ENCODE results near the gene UBIAD1. TPM values are rescaled to one million over a fixed set of nuclear protein-coding genes. Genes with fewer than 3 reads are reported as not detected.

The UBIAD1 gene
- total and polyA plus RNA-seq, 2 donors: 6.8 to 14.4 TPM

DNA sequence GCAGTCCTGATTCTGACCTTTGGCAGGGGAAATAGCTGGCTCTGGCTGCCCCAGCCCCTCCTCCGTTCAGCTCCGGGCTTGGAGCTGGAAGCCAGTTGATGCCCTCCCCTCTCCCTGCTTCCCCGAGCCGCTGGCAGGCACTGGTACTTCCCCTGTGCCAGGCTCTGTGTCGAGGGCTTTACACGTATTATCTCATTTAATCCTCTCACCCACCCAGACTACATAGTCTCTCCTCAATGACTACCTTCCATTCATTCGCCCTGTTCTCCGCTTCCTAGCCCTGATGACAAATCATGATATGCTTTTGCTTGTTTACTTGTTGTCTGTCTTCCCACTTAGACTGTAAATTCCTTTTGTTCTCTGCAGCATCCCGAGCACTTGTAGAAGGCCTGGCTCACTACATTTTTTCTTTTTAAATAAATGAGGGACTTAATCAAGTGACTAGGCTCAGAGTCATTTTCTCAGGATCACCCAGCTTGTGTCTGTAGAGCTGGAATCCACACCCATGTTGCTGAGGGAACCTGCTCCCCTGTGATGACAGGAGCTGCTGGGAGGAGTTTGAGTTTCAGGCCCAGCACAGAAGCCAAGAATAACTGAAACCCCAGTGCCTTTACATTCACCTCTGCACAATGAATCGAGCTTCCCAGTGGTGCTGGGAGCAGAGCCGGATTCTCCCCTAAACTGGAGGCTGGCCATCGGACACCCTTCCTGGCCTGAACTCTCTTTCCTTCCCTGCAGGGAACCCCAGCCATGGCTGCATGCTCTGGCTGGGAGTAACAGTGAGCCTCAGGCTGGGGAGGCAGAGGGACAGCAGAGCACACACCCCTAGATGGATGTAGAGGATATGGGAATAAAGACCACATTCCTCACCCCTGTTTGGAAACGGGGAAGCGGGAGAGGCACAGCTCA is 58.3 kb downstream of the UBIAD1 start:
- no peak for DNase-seq (ENCODE audit: extremely low spot score)
- H3K4me3 ChIP-seq (ENCODE audit: low read depth, low read length): no peak overlapping the region
- H3K36me3 ChIP-seq (ENCODE audit: insufficient read depth): no peaks in the 10 kb centered on the region
- no peak overlapping the region for H3K27ac ChIP-seq (ENCODE audit: low read depth)
- H3K4me1 ChIP-seq (ENCODE audit: insufficient read depth): no peaks in the 10 kb centered on the region
- WGBS: 70% methylated on average over 14 of the region's 14 CpGs

DNA sequence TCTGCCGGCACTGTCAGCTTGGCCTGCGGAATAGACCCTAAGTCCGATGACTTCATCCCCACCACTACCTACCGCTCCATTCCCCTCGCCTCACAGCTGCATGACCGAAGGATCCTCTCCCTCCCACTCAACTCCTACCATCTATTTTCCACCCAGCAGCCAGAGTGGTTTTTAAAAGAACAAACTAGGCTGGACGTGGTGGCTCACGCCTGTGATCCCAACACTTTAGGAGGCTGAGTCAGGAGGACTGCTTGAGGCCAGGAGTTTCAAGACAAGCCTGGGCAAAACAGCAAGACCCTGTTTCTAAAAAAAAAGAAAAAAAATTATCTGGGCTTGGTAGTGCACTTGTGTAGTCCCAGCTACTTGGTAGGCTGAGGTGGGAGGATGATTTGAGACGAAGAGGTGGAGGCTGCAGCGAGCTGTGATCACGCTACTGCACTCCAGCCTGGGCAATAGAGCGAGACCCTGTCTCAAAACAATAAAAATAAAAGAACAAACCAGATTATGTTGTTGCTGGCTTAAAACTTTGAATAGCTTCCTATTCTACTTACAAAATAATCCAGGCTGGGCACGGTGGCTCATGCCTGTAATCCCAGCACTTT is 59.0 kb downstream of the UBIAD1 start:
- DNase-seq (ENCODE audit: extremely low spot score): no peak
- Histone ChIP-seq H3K36me3 (ENCODE audit: insufficient read depth) (no peaks in the 10 kb centered on the region), H3K4me3 (ENCODE audit: low read depth, low read length) (no peak overlapping the region), H3K27ac (ENCODE audit: low read depth) (no peak overlapping the region), H3K4me1 (ENCODE audit: insufficient read depth) (no peaks in the 10 kb centered on the region)
- 90% methylated on average over 13 of the region's 13 CpGs for WGBS

DNA sequence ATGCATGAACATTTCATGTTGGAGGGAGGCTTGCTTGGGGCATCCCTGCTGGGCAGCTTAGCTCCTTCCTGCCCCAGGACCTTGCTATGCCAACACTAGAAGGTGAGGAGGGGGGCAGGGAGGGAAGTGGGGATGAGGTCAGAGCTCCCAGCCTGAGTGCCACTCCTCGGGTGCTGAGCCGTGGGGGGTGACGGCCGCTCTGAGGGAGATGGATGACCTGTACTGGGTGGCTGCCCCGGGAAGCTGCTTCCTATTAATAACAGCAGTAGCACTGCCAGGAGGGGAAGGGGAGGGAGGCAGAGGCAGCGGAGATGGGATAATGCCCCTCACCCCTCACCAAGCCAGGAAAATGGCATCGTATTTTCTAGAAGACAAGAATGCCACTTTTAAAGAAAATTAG is 60.6 kb downstream of the UBIAD1 start:
- Histone ChIP-seq H3K36me3 (ENCODE audit: insufficient read depth) (no peaks in the 10 kb centered on the region), H3K27ac (ENCODE audit: low read depth) (no peak overlapping the region), H3K4me3 (ENCODE audit: low read depth, low read length) (no peak overlapping the region), H3K4me1 (ENCODE audit: insufficient read depth) (no peaks in the 10 kb centered on the region)
- DNase-seq (ENCODE audit: extremely low spot score): no peak
- 56% methylated on average over 7 of the region's 7 CpGs for WGBS

DNA sequence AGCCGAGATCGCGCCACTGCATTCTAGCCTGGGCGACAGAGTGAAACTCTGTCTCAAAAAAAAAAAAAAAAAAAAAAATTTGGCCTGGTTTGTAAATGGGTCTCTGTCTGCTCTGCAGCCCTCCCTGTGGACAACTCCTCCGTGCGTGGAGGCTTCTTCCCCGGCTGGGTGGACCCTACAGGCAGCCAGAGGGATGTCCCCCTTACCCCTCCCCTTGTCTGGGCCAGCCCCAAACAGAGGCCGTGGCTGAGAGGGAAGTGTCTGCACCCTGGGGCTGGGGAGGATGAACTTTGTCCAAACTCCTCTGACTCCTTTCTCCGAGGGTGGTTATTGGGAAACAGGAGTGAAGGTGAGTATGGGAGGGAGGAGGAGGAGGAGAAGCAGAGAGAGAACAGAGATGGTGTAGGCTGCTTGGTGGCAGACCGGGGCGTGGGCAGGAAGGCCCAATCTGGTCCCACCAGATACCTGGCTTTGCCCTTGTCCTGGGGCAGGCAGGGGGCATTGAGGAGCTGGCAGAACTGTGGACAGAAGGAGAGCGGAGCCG is 61.3 kb downstream of the UBIAD1 start:
- 68% methylated on average over 13 of the region's 13 CpGs for WGBS
- H3K4me1 ChIP-seq (ENCODE audit: insufficient read depth): no peaks in the 10 kb centered on the region
- DNase-seq (ENCODE audit: extremely low spot score): no peak
- H3K4me3 ChIP-seq (ENCODE audit: low read depth, low read length): no peak overlapping the region
- H3K27ac ChIP-seq (ENCODE audit: low read depth): no peak overlapping the region
- no peaks in the 10 kb centered on the region for H3K36me3 ChIP-seq (ENCODE audit: insufficient read depth)

DNA sequence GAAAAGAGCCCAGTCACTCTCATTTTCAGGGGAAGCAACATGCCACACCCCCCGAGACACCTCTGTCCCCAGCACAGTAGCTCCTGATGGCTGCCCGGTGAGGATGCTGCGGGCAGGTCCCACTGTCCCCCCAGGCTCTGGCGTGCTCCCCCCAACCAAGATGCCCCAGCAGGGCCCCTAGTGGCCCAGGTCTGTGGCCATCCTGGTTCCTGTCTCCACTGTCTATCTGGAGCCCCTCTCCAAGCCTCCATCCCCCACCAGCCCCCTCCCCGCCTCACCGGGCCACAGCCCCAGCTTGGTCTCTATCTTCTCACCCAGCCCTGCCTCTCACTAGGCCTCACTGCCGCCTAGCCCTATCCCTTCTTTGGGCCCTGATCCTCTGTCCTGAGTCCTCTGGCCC is 61.8 kb downstream of the UBIAD1 start:
- 84% methylated on average over 7 of the region's 7 CpGs for WGBS
- H3K27ac ChIP-seq (ENCODE audit: low read depth): no peak overlapping the region
- no peak for DNase-seq (ENCODE audit: extremely low spot score)
- H3K4me1 ChIP-seq (ENCODE audit: insufficient read depth): no peaks in the 10 kb centered on the region
- H3K36me3 ChIP-seq (ENCODE audit: insufficient read depth): no peaks in the 10 kb centered on the region
- no peak overlapping the region for H3K4me3 ChIP-seq (ENCODE audit: low read depth, low read length)

- Histone ChIP-seq H3K4me3 (ENCODE audit: low read depth, low read length) (no peak overlapping the region), H3K27ac (ENCODE audit: low read depth) (no peak overlapping the region), H3K36me3 (ENCODE audit: insufficient read depth) (no peaks in the 10 kb centered on the region), H3K4me1 (ENCODE audit: insufficient read depth) (no peaks in the 10 kb centered on the region)
- 83% methylated on average over 7 of the region's 7 CpGs for WGBS
- DNase-seq (ENCODE audit: extremely low spot score): no peak
Measured at GRCh38 chr1:11335417-11336056, 62.5 kb downstream of the UBIAD1 start.

DNA sequence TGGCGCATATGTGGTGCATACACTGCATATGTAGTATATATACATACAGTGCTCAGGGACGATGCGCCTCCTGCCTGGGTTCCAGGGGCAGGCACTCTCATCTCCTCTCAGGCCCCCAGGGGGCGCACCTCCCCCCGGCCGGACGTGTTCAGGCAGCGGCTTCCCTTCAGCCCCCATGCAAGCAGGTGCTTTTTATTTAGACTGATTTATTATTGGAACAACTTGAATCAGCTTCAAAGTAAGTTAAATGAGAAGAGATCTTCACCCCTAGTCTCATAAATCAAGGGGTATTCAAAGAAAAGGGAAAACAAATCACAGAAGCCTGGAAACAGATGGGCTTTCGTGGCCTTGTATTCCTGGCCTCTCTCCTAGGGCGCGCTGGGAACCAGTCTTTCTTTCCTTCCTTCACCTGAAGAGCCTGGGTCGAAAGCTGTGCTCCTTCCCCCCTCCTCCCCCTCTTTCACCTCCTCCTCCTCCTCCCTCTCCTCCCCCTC is 64.6 kb downstream of the UBIAD1 start:
- WGBS: 24% methylated on average over 12 of the region's 12 CpGs

More for the DNA sequence above, 64.6 kb downstream of the UBIAD1 start:
- H3K4me3 ChIP-seq (ENCODE audit: low read depth, low read length): no peak overlapping the region
- H3K27ac ChIP-seq (ENCODE audit: low read depth): no peak overlapping the region
- H3K36me3 ChIP-seq (ENCODE audit: insufficient read depth): no peaks in the 10 kb centered on the region
- DNase-seq (ENCODE audit: extremely low spot score): no peak
- H3K4me1 ChIP-seq (ENCODE audit: insufficient read depth): no peaks in the 10 kb centered on the region

Small RNA genes lying within 50 kb of the gene (small RNA-seq; reads per million reads assigned to genes)
- gene RNU6-291P: not detected
- not detected for gene RPL39P6

Other genes starting within 250 kb of the UBIAD1 start
- not detected for gene MASP2, start 226.0 kb upstream of the UBIAD1 start, total RNA-seq
- gene MASP2, start 226.0 kb upstream of the UBIAD1 start, polyA plus RNA-seq: not detected
- gene SRM, start 213.2 kb upstream of the UBIAD1 start, total RNA-seq: 9.0 TPM
- gene SRM, start 213.2 kb upstream of the UBIAD1 start, polyA plus RNA-seq: 83.2 TPM
- 54.0 TPM for gene EXOSC10, start 173.3 kb upstream of the UBIAD1 start, total RNA-seq
- gene EXOSC10, start 173.3 kb upstream of the UBIAD1 start, polyA plus RNA-seq: 38.4 TPM
- 2.7 TPM for gene ANGPTL7, start 83.8 kb upstream of the UBIAD1 start, total RNA-seq
- 10.3 TPM for gene ANGPTL7, start 83.8 kb upstream of the UBIAD1 start, polyA plus RNA-seq
- 26.5 TPM for gene MTOR, start 10.6 kb upstream of the UBIAD1 start, total RNA-seq
- gene MTOR, start 10.6 kb upstream of the UBIAD1 start, polyA plus RNA-seq: 21.0 TPM
- 0.16 TPM for gene DISP3, start 206.0 kb downstream of the UBIAD1 start, total RNA-seq
- gene DISP3, start 206.0 kb downstream of the UBIAD1 start, polyA plus RNA-seq: 0.04 TPM

Measured in urinary bladder (tissue), 4 donors.